Measurements from ENCODE around the gene DDC.
"Not testable (repeated sequence)": the region's sequence is repeated elsewhere in the genome, so short reads cannot be mapped to it uniquely, and the experiment has no call there.

Gene DDC

GRCh38 chr7:50588937-50589336 lies 23.7 kb upstream of the DDC start:
- no peak for DNase-seq (ENCODE audit: low spot score)

GRCh38 chr7:50587737-50588136 lies 22.5 kb upstream of the DDC start:
- DNase-seq (ENCODE audit: low spot score): no peak

GRCh38 chr7:50584793-50585408 lies 19.7 kb upstream of the DDC start:
- DNase-seq (ENCODE audit: low spot score): peak; percentile 65

GRCh38 chr7:50584386-50584785 lies 19.2 kb upstream of the DDC start:
- no peak for DNase-seq (ENCODE audit: low spot score)

- not testable (repeated sequence) for DNase-seq (ENCODE audit: low spot score)
These were observed 18.1 kb upstream of the DDC start for GRCh38 chr7:50583295-50583694.

- not testable (repeated sequence) for DNase-seq (ENCODE audit: low spot score)
These were observed 17.1 kb upstream of the DDC start for GRCh38 chr7:50582271-50582670.

- DNase-seq (ENCODE audit: low spot score): not testable (repeated sequence)
These were observed 15.5 kb upstream of the DDC start for GRCh38 chr7:50580666-50581065.

- no peak for DNase-seq (ENCODE audit: low spot score)
These were observed 14.9 kb upstream of the DDC start for GRCh38 chr7:50580057-50580456.

- not testable (repeated sequence) for DNase-seq (ENCODE audit: low spot score)
These were observed 12.9 kb upstream of the DDC start for GRCh38 chr7:50578105-50578504.

- no peak for DNase-seq (ENCODE audit: low spot score)
These were observed 12.4 kb upstream of the DDC start for GRCh38 chr7:50577569-50577968.

- not testable (repeated sequence) for DNase-seq (ENCODE audit: low spot score)
These were observed 11.2 kb upstream of the DDC start for GRCh38 chr7:50576388-50576787.

GRCh38 chr7:50567715-50568261 lies 2.6 kb upstream of the DDC start:
- DNase-seq (ENCODE audit: low spot score): no peak

GRCh38 chr7:50565977-50566376 lies 772 bp upstream of the DDC start:
- no peak for DNase-seq (ENCODE audit: low spot score)

- DNase-seq (ENCODE audit: low spot score): no peak
These were observed 333 bp upstream of the DDC start for GRCh38 chr7:50565559-50565916.

- DNase-seq (ENCODE audit: low spot score): no peak
These were observed 1.0 kb downstream of the DDC start for GRCh38 chr7:50564171-50564570.

GRCh38 chr7:50562136-50562535 lies 3.1 kb downstream of the DDC start:
- no peak for DNase-seq (ENCODE audit: low spot score)

- DNase-seq (ENCODE audit: low spot score): no peak
These were observed 4.3 kb downstream of the DDC start for GRCh38 chr7:50560865-50561351.

GRCh38 chr7:50559881-50560280 lies 5.3 kb downstream of the DDC start:
- no peak for DNase-seq (ENCODE audit: low spot score)

GRCh38 chr7:50558294-50559053 lies 6.7 kb downstream of the DDC start:
- DNase-seq (ENCODE audit: low spot score): no peak

- DNase-seq (ENCODE audit: low spot score): no peak
These were observed 8.1 kb downstream of the DDC start for GRCh38 chr7:50557099-50557498.

- DNase-seq (ENCODE audit: low spot score): no peak
These were observed 8.8 kb downstream of the DDC start for GRCh38 chr7:50556247-50556991.

- no peak for DNase-seq (ENCODE audit: low spot score)
These were observed 9.5 kb downstream of the DDC start for GRCh38 chr7:50555594-50556140.
